Stimulated activated CD8-positive, alpha-beta memory T cell treated with anti-CD3 and anti-CD28 coated beads, Interleukin-2, amount 100 ng/mL, for 48 hours (primary cell): ENCODE results near the gene DDT.
"Not testable (repeated sequence)": the region's sequence is repeated elsewhere in the genome, so short reads cannot be mapped to it uniquely, and the experiment has no call there.

ENCODE experiments used
- DNase-seq, 2 donors: peaks; one replicate each; pipeline ENCODE4 v3.0.0-alpha.2; 2020; ENCODE audit warnings: low read depth in 2 of 2

The DDT gene

DNA sequence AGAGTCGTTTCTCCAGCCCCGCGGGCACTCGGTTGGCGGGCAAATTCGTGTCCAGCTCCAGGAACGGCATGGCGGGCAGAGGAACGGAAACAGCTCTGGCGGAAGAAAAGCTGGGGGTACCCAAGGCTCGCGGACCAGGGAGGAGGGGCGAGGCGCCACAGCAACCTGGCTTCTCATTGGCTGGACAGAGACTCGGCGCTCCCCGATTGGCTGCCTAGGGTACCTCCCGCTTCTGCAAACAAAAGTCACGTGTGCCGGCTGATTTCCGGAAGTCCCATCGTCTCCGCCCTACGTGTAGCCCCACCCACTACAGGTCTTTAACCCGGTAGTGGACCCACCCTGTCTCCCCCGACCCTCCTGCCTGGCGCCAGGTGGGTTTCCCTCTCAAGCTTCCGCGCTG is at the start of gene DDT:
Gene DDT (minus strand): TSS at position 97 of the 400 bp plus-strand sequence. CDS start 27 bp downstream, at position 70.
- not testable (repeated sequence) for DNase-seq

DNA sequence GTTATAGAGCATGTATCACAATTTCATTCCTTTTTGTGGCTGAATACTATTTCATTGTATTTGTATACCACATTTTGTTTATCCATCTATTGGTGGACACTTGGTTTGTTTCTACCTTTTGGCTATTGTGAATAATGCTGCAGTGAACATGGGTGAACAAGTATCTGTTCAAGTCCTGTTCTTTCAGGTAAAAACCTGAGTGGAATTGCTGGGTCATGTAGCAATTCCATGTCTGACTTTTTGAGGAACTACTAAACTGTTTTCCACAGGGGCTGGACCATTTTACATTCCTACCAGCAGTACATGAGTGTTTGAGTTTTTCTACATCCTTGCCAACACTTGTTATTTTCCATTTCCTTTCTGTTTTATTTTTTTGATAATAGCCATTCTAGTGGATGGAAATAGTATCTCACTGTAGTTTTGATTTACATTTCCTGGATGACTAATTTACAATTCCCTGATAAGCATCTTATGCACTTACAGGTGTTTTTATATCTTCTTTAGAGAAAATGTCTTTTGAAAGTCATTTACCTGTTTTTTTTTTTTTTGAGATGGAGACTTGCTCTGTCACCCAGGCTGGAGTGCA is 49.1 kb upstream of the DDT start:
- DNase-seq: no peak

DNA sequence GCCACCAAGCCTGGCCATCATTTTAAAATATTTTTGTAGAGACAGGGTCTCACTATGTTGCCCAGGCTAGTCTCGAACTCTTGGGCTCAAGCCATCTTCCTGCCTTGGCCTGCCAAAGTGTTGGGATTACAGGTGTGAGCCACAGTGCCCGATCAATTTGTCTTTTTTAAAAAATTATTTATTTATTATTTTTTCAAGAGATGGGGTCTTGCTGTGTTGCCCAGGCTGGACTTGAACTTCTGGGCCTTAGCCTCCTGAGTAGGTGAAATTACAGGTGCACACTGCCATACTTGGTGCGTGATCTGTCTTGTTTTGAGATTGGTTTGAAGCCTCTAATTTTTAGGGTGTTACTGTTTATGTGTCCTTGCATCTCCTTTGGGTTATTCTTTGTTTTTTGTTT is 47.1 kb upstream of the DDT start:
- DNase-seq: no peak

DNA sequence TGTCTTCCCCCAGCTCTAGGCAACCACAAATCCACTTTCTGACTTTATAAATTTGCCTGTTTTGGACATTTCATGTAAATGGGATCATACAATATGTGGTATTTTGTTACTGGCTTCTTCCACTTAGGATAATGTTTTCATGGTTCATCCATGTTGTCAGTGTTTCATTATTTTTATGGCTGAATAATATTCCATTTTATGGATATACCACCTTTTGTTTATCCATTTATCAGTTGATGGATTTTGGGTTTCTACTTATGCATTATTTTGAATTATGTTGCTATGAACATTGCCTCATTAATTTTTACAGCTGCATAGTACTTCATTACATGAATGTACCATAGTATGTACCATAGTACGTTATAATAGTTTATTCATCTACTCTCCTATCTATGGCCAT is 41.9 kb upstream of the DDT start:
- no peak for DNase-seq

DNA sequence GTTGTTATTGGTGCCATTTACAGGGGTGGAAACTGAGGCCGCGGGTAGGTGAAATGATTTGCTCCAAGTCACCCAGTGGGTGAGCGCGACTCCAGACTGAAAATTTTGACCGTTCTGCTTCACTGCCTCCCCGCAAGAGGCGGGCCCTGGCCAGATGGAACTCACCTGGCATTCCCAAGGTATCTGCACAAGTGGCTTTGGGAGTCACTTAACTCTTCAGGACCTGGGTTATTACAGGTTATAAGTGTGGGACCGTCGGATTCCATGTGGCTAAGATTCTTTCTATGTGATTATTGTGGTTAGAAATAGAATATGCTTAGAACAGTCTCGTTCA is 37.5 kb upstream of the DDT start:
- DNase-seq: no peak

DNA sequence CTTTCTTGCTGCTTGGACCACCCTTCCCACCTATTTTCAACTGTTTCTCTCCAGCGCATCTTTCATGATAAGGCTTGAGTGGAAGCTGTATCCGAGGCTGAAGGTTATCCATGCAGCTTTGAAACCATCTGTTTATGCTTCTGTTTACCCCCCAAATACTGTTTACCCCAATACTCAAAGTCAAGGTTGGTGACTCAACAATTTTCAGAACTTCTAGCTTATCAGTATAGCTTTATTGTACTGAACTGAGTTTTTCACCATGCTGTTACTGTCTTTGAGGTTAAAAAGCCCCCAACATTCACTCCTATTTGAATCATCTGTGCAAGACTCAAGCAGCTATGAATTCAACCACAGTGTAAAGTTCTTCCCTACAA is 35.8 kb upstream of the DDT start:
- DNase-seq: no peak

DNA sequence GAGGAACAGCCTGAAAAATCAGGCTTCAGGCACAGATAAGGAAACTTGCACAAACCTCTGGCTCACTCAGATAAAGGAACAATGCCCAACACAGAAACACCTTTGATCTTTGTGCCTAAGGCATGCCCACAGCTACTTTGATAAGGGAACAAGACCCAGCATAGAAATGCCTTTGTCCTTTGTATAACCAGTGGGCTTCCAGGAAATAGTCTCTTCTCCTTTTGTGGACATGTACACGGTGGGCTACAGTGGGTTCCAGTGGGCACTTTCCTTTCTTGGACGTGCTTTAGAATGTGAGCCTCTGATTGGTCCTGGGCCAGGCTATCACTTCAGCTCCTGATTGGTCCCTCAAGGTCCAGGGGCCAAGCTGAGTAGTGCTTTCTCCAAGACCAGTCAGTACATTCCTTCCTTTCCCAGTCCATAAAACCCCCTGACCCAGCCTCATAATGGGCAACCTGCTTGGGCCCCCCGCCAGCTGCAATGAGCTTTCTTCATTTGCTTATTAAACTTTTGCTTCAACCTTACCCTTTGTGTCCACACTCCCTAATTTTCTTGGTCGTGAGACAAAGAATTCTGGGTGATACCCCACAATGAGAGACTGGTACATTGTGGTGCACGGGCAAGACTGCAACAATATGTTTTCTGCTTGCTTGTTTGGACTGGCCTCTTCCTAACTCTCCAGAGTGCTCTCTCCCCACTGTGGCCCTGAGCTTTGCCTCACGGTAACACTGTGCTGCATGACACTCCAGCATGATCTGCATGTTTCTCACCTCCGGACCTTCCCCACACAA is 35.2 kb upstream of the DDT start:
- no peak for DNase-seq

DNA sequence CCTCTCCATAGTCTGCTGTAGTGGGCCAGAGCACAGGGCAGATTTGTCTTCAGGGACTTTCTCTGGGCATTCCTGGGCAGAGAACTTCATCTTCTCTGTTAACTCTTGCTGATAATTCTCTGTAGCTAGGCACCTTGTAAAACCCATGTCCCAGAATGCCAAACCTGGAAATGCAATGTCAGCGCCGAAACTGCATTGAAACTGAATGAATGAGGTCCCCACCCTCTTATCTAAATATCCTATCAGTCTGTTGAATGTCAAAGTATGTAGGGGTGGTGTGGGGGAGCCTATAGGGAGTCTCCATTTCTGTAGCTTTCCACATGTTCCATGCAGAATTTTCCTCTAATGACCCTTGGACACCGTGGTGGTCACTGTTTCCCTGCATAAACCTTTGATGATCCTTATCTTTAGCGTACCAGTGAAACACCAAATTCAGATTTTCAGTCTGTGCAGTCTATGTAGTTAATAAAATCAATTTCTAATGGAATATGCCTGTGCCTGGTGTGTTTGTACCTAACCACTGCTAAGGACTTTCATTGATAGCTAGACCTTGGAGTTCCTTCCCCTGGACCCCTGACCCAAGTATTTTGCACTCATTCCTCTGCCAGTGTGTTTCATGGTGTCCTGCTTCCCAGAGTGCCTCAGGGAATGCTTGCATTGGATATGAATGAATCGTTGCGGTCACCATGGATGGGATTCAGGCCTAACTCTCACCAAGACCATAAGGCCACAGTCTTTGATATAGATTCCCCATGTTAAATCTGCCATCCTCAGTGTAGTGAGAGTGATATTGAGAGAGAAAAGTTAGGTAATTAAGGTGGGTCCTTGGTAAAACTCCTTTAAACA is 34.4 kb upstream of the DDT start:
- DNase-seq: no peak

DNA sequence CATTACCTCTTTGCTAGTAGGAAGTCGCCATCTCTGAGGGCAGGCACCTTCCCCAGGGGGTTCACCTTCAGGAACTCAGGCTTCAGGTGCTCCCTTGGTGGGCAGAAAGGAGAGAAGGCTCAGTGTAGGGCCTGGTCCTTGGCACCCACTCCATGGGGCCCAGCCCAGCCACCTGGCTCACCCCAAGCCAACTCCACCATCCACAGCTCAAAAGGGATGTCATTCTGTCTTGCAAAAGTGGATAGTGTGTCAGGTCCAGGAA is 33.7 kb upstream of the DDT start:
- no peak for DNase-seq

DNA sequence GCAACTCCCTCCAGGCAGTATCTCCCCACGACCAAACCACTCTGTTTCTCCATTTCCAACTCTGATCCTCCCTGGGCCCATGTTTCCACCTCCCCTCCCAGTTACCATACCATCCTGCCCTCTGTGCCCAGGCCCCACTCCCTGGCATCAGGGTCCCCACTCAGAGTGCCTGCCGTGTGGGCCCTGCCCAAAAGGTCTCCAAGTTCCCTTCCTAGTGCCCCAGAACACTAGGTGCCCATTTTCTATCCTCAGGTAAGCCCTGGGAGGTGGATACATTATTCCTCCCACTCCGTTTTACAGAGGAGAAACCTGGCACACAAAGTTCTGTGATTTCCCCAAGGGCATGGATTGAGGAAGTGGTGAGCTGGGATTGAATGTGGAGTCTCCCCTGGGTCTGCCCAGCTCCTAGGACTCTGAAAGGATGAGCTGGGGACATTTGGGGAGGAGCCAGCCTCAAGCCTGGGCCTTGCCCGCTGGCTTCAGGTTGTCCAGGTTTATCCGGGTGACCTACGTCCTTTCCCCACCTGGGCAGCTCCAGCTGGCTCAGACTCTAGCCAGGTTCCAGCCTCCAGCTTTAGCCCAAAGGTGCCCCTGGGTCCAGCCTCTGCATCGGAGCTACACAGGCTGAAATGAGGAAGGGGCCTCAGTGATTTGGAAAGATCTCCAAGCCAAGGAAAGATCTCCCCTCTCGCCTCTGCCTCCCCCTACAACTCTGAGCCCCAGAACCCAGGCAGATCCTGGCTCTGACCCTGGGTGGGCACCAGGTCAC is 33.2 kb upstream of the DDT start:
- DNase-seq: no peak

DNA sequence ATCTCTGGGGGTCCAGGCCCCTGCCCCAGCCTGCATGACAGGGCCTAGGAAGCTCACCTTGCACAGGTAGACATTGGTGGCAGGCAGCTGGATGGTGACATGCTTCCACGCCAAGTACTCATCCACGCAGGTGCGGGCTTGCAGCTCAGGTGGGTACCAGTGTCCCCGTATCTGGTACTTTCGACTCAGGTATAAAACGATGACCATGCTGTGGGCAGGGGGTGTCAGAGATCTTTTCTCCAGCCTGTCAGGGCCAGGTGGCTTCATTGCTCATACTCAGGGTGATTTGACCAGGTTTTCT is 32.6 kb upstream of the DDT start:
- DNase-seq: no peak

DNA sequence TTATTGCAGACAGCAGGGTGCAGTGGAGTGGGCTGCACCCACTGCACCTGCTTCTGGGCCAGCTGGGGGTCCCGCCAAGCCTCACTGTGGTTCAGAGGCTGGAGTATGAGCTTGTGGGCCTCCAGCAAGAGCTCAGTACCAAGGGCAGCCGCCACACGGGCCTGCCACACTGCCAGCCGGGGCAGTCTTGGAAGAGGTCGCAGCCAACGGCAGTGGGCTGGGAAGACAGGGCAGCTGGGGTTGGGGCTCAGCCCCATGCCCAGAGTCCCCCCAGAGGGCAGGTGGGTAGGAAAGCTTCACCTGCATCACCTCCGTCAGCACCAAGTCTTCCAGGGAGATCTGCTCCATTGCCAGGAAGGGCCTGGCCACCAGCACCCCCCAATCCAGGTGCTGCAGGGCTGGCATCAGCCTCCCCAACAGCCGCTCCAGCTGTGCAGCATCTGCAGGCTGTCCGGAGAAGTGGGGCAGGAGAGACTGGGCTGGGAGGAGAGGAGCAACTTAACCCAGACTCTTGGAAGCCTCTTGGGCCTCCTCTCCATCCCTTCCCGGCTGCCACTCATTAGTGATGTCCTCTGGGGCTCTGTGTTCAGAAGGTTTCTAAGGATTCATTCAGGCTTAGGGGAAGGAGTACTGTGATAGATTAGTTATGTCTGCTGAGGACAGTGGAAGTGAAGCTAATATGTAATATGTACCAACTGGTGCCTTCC is 32.1 kb upstream of the DDT start:
- no peak for DNase-seq

DNA sequence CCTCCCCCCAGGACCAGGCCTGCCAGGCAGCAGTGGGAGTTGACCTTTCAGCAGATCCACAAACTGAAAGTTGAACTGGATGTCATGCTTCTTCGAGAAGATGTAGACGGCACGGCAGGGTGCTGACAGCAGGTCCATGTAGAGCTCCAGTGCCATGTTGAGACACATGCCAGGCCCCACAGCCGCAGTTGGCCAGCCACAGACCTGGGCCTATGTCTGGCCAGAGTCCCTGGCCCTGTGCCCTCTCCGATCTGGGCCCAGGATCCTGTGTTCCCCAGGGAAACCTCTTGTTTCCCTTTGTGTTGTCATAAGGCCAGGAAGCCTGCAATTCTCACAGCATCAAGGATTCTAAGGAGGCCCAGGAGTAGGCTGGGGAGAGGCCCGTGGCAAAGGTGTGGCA is 31.0 kb upstream of the DDT start, which contains the start of gene GSTT4:
Gene GSTT4 (minus strand): TSS at position 253 of the 400 bp plus-strand sequence. CDS start 97 bp downstream, at position 156.
- DNase-seq: no peak

DNA sequence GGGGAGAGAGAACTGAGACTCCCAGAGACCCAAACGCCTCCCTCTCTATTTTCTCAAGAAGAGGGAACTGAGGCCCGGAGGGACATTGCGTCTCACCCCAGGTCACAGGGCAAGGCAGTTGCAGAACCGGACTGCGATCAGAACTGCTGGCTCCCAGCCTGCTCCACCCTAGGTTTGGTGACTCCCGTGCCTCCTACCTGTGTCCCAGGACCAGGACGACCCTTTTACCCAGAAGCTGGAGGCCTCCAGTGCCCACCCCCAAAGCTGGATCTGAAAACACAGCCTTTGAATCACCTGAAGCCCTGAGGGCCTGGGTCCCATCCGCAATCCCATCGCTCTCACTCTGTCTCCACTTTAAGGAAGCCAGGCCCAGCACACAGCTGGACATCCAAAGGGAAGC is 29.6 kb upstream of the DDT start:
- no peak for DNase-seq

DNA sequence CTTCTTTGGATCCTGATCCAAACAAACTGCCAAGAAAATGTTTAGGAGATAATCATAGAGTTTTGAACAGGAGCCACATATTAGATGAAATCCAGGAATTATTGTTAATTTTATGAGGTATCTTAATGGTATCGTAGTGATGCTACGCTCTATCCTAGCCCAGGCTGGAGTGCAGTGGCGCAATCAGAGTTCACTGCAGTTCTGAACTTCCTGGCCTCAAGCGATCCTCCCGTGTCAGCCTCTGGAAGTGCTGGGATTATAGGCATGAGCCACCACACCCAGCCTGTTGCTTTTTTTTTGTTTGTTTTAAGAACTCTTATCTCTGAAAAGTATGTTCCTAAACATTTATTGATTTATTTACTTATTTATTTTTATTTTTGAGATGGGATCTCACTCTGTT is 28.6 kb upstream of the DDT start:
- DNase-seq: no peak

DNA sequence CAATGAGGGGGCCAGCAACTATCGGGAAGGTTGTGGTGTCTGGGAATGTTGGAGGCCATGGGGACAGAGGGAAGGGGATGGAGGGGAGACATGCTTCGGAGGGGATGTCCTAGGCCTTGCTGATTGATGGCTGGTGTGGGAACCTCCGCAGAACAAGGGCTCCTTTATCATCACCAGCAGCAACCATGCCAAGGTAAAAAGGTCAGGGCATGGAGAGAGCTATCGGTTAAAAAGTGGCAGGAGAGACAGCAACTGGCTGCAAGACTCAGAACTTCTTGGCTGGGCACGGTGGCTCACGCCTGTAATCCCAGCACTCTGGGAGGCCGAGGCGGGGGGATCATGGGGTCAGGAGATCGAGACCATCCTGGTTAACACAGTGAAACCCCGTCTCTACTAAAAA is 28.0 kb upstream of the DDT start:
- DNase-seq: no peak

DNA sequence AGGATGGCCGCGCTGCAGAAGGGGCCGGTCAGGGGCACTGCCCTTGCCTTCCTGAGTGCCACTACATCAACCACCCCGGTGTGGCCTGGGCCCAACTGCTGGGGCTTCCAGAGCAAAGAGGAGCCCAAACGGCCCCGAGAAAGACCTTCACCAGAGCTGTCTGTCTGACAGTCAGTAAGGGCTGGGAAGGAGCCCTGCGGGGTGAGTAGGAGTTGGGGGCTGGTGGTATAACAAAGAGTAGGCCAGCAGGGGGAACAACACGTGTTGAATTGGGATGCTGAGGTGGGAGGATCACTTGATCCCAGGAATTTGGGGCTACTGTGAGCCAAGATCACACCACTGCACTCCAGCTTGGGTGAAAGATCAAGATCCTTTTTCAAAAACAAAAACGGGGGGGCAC is 27.1 kb upstream of the DDT start:
- DNase-seq: no peak

DNA sequence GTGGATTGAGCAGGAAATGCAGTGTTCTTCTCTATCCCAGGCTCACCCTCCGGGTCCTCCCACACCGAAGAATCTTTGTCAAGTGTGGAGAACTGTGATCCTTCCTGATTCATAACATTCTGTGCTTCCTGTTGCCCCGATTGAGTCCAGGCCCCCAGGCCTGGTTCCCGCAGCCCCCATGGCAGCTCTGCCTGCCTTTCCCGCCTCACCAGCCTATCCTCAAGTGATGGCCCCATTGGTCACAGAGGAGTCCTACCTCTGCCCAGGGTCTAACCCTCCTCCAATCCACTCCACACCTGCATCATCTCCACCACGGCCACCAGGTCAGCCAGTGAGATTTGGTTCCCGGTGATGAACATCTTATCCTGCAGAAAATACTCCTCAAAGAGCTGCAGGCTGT is 25.5 kb upstream of the DDT start:
- not testable (repeated sequence) for DNase-seq

DNA sequence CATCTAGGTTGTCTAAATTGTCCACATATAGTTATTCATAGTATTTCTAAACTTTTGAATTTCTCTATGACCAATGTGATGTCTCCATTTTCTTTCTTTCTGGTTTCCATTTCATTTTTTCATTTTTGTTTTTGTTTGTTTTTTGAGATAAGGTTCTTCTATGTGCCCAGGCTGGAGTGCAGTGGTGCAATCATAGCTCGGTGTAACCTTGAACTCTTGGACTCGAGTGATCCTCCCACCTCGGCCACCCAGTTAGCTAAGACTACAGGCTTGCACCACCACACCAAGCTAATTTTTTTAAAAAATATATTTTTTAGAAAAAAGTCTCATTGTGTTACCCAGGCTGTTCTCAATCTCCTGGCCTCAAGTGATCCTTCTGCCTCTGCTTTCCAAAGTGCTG is 22.9 kb upstream of the DDT start:
- no peak for DNase-seq

DNA sequence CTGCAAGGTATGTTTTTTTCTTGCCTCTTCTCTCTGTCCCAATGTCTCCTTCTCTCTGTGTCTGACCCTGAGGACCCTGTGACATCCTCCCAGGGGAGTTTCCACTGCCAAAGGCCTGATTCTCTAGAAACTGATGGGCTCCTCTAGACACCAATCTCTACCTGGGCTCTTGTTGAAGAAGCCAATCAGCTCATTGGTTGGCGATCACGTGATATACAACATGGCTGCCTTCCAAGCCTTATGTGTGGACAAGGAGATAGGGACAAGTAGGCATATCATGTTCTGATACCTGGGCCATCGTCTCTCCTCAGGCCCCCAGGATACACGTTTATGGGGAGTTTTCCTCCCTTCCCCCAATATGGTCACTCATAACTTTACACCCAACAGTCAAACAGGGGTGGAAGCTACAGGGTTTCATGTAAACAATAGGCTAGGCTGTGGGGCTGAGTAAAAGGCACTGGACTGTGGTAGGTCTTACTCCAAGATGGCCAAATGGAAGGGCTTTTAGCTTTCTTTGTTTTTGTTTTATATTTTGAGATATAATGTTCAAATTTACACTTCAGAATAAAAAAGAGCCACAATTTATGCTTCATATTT is 19.4 kb upstream of the DDT start:
- DNase-seq: not testable (repeated sequence)

DNA sequence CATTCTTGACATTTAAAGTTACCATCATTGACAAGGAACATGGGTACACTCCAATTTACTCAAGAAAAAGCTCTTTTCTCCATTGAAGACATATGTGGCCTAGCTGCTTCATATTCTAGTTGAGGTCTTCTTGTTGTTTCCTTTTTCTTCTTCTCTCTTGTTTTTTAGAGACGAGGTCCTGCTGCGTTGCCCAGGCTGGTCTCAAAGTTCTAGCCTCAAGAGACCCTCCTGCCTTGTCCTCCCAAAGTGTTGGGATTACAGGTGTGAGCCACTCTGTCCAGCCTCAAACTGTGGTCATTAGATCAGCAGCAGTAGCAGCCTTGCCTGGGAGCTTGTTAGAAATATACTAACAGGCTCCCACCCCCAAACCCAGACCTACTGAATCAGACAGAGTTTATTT is 18.8 kb upstream of the DDT start:
- not testable (repeated sequence) for DNase-seq
